Effector CD4-positive, alpha-beta T cell (primary cell): ENCODE results near the gene TMTC2.
A peak's percentile ranks its signal among the peaks of the same experiment; 100 is the strongest.

Source experiments
- DNase-seq: peaks from one replicate; pipeline ENCODE4 v3.0.0-alpha.2; 2020

TMTC2 gene

GRCh38 chr12:82682851-82683261, 3.9 kb upstream of the TMTC2 start:
- DNase-seq, result no peak

GRCh38 chr12:82685790-82686167, 927 bp upstream of the TMTC2 start:
- DNase-seq, result peak; percentile 84

GRCh38 chr12:82687021-82688011, 610 bp downstream of the TMTC2 start:
- DNase-seq, result peak; percentile 49

GRCh38 chr12:82688035-82688501, 1.4 kb downstream of the TMTC2 start:
- DNase-seq, result no peak

GRCh38 chr12:82688596-82688995, 1.9 kb downstream of the TMTC2 start:
- DNase-seq, result no peak

- DNase-seq, result no peak
Observed at GRCh38 chr12:82690006-82690405, 3.3 kb downstream of the TMTC2 start.

GRCh38 chr12:82691513-82691912, 4.8 kb downstream of the TMTC2 start:
- no peak for DNase-seq

GRCh38 chr12:82694276-82694675, 7.6 kb downstream of the TMTC2 start:
- no peak for DNase-seq

GRCh38 chr12:82694970-82695369, 8.3 kb downstream of the TMTC2 start:
- DNase-seq, result no peak

GRCh38 chr12:82695531-82695930, 8.8 kb downstream of the TMTC2 start:
- no peak for DNase-seq

- DNase-seq, result no peak
Observed at GRCh38 chr12:82696543-82696942, 9.8 kb downstream of the TMTC2 start.

GRCh38 chr12:82698708-82699564, 12.2 kb downstream of the TMTC2 start:
- DNase-seq, result no peak

GRCh38 chr12:82705774-82706173, 19.1 kb downstream of the TMTC2 start:
- DNase-seq, result no peak

GRCh38 chr12:82708061-82708879, 21.6 kb downstream of the TMTC2 start:
- no peak for DNase-seq

GRCh38 chr12:82709794-82710355, 23.2 kb downstream of the TMTC2 start:
- DNase-seq, result no peak

GRCh38 chr12:82710741-82711140, 24.0 kb downstream of the TMTC2 start:
- DNase-seq, result no peak

- DNase-seq, result no peak
Observed at GRCh38 chr12:82714427-82714826, 27.7 kb downstream of the TMTC2 start.

GRCh38 chr12:82721726-82722125, 35.0 kb downstream of the TMTC2 start:
- DNase-seq, result no peak

GRCh38 chr12:82723093-82723492, 36.4 kb downstream of the TMTC2 start:
- DNase-seq, result no peak

GRCh38 chr12:82723891-82724290, 37.2 kb downstream of the TMTC2 start:
- DNase-seq, result no peak

- DNase-seq, result no peak
Observed at GRCh38 chr12:82725741-82726140, 39.0 kb downstream of the TMTC2 start.

- no peak for DNase-seq
Observed at GRCh38 chr12:82727886-82728285, 41.2 kb downstream of the TMTC2 start.
